Endometrium (tissue), 2 donors: ENCODE measurements around the gene TMEM170B.

ENCODE experiments used
- FAIRE-seq: peaks from 2 replicates; lab custom pipeline; 2012; peaks lifted over from hg19 to GRCh38; lab: Jason Lieb, UNC
- donor health status: control.
- donor health status: control.

Gene TMEM170B

GRCh38 chr6:11537229-11538051 is at the start of gene TMEM170B:
Gene TMEM170B (plus strand): TSS chr6:11537749. CDS start chr6:11538278, 529 bp downstream.
- FAIRE-seq: no peak

DNA sequence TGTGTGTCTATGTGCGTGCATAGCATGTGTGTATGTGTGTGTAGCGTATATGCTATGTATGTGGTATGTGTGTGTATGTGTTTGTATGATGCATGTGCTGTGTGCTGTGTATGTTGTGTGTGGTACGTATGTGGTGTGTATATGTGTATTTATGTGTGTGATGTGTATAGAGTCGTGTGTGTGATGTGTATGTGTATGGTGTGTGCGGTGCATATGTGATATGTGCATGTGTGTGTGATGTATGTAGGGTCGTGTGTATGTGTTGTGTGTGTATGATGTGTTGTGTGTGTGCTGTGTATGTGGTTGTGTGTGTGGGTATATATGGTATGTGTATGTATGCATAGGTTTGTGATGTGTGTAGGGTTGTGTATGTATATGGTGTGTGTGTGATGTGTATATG is 46.6 kb upstream of the TMEM170B start:
- no peak for FAIRE-seq

DNA sequence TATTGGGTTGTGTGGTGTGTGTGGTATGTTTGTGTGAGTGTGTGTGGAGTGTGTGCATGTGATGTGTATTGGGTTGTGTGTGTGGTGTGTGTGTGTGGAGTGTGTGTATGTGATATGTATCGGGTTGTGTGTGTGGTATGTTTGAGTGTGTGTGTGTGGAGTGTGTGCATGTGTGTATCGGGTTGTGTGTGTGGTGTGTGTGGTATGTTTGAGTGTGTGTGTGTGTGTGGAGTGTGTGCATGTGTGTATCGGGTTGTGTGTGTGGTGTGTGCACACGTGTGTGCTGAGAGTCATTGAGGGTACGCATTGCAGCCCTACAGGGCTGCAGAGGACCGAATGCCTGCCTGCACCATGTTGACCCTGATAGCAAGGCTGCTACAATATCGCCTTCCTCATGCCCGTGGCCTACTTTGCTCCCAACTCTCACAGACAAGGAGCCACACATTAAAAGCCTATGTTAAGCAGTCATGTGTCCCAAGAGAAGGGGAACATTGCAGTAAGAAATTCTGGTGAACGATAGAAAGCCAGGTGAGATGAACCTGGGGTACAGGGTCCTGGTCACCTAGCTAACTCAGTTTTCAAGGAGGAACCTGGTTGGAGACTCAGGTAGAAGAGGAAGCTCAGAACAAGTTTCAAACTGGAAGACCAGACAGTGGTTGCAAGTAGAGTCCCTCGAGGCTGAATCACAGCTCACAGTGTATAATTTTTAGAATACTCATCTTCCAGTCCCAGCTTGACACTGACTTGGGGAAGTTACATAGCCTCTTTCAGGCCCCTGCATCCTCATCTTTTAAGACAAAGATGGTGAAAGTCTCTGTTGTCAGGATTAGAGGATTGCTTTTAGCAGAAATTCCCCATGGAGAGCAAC is 45.7 kb upstream of the TMEM170B start:
- no peak for FAIRE-seq

GRCh38 chr6:11492464-11493290 is 44.9 kb upstream of the TMEM170B start:
- no peak for FAIRE-seq

DNA sequence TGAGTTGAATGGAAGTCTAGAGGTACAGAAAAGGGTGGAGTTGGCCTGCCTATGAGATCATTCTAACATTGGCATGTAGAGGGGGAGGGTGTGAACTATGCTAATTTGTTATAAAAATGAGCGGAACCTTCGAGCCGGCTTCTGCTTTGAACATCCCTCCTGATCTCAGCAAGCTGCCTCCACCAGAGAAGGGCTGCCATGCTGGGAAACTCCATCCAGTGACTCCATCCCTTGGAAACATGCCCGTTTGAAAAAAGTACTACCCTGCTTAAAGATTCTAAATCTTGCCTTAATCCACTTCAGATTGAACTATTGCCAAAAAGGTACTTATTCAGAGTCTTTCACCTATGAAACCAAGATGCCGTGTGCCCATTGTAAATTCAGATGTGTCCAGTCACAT is 43.6 kb upstream of the TMEM170B start:
- FAIRE-seq: no peak

- no peak for FAIRE-seq
Measured at GRCh38 chr6:11494786-11495564, 42.6 kb upstream of the TMEM170B start.

DNA sequence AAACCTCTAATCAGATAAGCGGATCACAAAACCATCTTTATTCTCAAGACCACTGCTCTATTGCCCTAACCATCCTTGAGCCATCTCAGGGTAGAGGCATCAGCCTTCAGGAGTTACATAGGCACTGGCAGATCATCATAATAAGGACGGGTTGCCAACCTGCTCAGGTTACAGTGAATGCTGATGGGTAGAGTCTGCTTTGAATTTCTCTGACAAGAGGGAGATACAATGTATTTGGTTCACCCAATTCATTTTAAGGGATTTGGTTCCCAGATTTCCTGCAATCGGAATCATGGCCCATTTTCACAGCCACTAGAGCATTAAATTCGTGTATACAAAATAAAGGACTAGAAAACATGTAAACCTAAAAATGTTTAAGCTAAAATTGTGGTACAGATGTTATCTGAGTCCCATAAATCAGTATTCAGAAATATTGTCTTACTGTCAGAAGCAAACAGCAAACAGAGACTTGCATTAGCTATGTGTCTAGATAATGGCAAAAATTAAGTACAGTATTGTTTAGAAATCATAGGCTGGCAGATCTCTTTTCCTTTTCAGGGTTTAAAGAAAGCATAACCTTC is 41.9 kb upstream of the TMEM170B start:
- FAIRE-seq: no peak

- peak; percentile 74 for FAIRE-seq
Measured at GRCh38 chr6:11496152-11497060, 41.1 kb upstream of the TMEM170B start.

DNA sequence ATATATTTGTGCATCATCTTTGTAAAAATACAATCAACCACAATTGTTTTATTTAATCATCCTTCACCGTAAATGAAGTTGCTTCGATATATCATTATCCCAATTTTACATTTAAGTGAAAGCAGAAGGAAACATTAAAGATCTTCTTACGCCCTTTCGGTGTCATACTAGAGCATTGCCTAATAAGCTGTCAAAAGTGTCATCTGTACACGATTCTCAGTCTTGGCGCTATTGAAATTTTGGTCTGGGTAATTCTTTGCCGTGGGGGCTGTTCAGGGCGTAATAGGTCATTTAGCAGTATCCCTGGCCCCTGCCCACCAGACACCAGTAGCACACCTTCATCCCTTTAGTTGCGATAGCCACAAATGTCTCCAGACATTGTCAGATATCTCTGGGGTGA is 40.4 kb upstream of the TMEM170B start:
- no peak for FAIRE-seq

DNA sequence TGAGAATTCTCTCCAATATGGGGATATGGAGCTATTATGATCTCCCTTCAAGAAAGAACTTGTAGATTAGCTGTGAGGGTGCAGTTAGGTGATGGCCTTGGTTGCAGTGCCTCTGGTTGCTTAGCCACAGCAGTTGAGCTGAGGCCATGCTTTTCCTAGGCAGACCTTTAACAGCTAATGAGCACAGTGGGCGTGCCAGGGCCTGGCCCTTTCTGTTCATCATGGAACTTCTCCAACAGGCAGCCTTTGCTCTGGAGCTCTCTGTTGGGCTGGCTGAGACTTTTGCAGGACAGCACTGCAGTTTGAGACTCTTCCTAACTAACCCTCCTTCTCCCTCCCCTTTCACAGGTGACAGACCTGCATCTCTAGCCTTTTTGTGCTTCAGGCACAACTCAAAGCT is 39.7 kb upstream of the TMEM170B start:
- FAIRE-seq: no peak

DNA sequence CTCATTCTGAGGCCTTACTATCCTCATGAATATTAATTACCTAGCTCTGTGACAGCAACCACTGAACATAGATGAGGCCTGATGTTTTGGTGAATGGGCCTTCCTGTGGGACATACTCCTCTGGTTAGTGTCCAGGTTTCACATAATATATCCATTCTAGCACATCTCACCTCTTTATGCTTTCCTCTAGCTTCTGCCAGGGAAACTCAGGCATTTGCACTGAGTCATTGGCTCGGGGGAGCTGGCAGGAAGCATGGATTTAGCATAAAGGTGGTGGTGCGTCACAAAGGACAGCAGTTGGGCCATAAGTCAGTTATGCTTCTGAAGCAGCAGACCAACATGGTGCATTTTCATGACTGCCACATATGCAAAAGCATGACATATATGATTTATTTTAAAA is 37.5 kb upstream of the TMEM170B start:
- FAIRE-seq: no peak

DNA sequence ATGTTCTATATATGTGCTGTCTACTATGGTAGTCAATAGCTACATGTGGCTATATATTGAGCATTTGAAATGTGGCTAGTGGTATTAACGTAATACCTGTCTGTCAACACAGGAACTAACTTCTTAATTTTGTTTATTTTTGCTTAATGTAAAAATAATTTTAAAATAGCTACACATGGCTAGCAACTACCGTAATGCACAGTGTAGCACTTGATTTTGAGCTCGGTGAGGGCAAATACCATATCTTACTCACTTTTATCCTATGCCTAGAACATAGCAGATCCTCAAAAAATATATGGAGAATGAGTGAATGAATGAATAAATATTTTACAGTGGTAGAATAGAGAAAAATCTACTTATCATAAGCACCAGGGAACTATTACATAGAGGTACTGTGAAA is 28.1 kb upstream of the TMEM170B start:
- no peak for FAIRE-seq

GRCh38 chr6:11514672-11515071 is 22.9 kb upstream of the TMEM170B start:
- FAIRE-seq: no peak

- no peak for FAIRE-seq
Measured at GRCh38 chr6:11515763-11516162, 21.8 kb upstream of the TMEM170B start.

- FAIRE-seq: no peak
Measured at GRCh38 chr6:11522812-11523605, 14.5 kb upstream of the TMEM170B start.

DNA sequence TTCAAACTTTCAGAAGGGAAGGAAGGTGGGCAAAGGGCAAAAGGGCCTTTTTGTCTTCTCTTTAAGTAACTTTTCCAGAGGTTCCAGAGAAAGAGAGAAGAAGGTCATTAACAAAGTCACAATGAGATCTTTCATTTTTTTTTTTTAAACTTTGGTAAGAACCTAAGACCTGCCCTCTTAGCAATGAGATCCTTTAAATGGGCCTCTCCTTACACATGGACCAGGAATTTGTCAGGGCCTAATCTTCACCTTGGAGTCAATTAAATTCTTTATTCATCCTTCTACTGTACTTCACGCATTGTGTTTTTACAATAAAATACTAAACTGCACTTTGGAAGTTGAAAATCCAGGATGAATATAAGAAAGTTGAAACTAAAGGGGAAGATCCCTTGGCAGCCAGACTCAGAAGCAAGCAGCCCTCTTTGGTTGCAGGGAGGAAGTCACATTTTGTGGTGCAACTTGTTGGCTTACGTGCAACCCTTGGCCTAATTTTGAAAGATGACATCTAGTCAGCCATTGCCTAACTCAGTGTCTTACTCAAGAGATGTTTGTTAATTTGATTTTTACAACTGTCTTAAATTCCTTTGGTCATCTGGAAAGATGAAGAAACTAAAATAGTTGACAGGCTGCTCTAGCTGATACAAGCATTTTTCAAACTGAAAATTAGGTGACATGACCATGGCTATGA is 11.9 kb upstream of the TMEM170B start:
- FAIRE-seq: no peak

GRCh38 chr6:11526156-11526505 is 11.4 kb upstream of the TMEM170B start:
- FAIRE-seq: no peak

DNA sequence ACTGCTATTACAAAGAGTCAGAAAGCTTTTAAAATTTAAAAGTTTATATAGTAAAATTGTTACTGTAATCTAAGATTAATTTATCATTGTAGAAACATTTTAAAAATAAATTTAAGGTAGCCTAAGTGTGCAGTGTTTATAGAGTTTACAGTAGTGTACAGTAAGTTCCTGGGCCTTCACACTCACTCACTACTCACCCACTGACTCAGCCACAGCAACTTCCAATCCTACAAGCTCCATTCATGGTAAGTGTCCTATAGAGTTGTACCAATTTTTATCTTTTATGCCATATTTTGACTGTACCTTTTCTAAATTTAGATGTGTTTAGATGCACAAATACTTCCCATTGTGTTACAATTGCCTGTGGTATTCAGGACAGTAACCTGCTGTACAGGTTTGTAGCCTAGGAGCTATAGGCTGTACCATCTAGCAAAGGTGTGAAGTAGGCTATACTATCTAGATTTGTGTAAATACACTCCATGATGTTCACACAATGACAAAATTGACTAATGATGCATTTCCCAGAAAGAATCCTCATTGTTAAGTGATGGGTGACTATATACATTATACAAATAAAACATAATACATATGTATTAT is 10.2 kb upstream of the TMEM170B start:
- FAIRE-seq: peak; percentile 84
